Measurements from ENCODE around the gene PRH1.

- no peak for TF ChIP-seq CTCF (IDR thresholded peaks at IDR 0.05)
- TF ChIP-seq POLR2A (IDR thresholded peaks at IDR 0.05) = no peak
These were observed 32.7 kb downstream of the PRH1 start for GRCh38 chr12:10851243-10851858.

Measured in uterus (tissue), 2 donors.